ENCODE measurements around the gene PLXNC1. TPM values are rescaled to one million over a fixed set of nuclear protein-coding genes. Genes with fewer than 3 reads are reported as not detected.

Gene PLXNC1
- total RNA-seq, 1 experiment from 2014 or later: 0.30 TPM

DNA sequence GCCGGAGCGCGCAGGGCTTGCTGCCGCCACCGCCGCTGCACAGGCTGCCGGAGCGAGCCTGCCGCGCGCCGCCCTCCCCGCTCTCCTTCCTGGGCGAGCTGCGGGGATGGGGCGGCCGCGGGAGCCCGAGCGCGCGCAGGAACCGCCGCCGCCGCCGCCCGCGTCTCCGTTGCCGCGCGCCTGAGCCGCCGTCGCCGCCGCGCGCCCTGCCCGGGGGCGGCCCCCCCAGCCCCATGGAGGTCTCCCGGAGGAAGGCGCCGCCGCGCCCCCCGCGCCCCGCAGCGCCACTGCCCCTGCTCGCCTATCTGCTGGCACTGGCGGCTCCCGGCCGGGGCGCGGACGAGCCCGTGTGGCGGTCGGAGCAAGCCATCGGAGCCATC lies 352 bp downstream of the PLXNC1 start:
- DNase-seq (ENCODE audit: low spot score): no peak
- H3K36me3 ChIP-seq (ENCODE audit: insufficient read depth, low read length, poor library complexity, severe bottlenecking): no peaks in the 10 kb centered on the region
- ChIA-PET POLR2A (ENCODE audit: low non-redundant PET) (no interaction called here), CTCF (interaction anchor here (0.5 kb wide), 1 partner anchor 14 kb away, joined by 4 read pairs; no protein-coding TSS in a partner anchor)
- peaks cover 92% of the 10 kb centered on the region for H3K27me3 ChIP-seq (replicated peaks; ENCODE audit: insufficient read depth, low read depth, low read length, poor library complexity)
- BruUV-seq (replicated peaks): no TSS peak
- intact Hi-C loops (cut with micrococcal nuclease; ENCODE audit: unreplicated experiment): loop anchor here (5.0 to 10.0 kb wide), 2 partner anchors 289 to 616 kb away; no protein-coding TSS in a partner anchor
- TF ChIP-seq, protein P1, sequence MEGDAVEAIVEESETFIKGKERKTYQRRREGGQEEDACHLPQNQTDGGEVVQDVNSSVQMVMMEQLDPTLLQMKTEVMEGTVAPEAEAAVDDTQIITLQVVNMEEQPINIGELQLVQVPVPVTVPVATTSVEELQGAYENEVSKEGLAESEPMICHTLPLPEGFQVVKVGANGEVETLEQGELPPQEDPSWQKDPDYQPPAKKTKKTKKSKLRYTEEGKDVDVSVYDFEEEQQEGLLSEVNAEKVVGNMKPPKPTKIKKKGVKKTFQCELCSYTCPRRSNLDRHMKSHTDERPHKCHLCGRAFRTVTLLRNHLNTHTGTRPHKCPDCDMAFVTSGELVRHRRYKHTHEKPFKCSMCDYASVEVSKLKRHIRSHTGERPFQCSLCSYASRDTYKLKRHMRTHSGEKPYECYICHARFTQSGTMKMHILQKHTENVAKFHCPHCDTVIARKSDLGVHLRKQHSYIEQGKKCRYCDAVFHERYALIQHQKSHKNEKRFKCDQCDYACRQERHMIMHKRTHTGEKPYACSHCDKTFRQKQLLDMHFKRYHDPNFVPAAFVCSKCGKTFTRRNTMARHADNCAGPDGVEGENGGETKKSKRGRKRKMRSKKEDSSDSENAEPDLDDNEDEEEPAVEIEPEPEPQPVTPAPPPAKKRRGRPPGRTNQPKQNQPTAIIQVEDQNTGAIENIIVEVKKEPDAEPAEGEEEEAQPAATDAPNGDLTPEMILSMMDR (conservative IDR thresholded peaks at IDR 0.05; ENCODE audit: low read depth, low read length): no peak
- H3K9me3 ChIP-seq (ENCODE audit: low read depth, low read length, poor library complexity, severe bottlenecking): no peaks in the 10 kb centered on the region
- H3K4me1 ChIP-seq (ENCODE audit: insufficient read depth, low read length, poor library complexity, severe bottlenecking): no peaks in the 10 kb centered on the region
- H3K27ac ChIP-seq (ENCODE audit: low read depth, low read length, poor library complexity, severe bottlenecking): no peak overlapping the region
- peak overlapping the region; percentile 38 for H3K4me3 ChIP-seq (ENCODE audit: low read depth, low read length, poor library complexity, severe bottlenecking)

DNA sequence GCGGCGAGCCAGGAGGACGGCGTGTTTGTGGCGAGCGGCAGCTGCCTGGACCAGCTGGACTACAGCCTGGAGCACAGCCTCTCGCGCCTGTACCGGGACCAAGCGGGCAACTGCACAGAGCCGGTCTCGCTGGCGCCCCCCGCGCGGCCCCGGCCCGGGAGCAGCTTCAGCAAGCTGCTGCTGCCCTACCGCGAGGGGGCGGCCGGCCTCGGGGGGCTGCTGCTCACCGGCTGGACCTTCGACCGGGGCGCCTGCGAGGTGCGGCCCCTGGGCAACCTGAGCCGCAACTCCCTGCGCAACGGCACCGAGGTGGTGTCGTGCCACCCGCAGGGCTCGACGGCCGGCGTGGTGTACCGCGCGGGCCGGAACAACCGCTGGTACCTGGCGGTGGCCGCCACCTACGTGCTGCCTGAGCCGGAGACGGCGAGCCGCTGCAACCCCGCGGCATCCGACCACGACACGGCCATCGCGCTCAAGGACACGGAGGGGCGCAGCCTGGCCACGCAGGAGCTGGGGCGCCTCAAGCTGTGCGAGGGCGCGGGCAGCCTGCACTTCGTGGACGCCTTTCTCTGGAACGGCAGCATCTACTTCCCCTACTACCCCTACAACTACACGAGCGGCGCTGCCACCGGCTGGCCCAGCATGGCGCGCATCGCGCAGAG lies 873 bp downstream of the PLXNC1 start:
- Histone ChIP-seq H3K36me3 (ENCODE audit: insufficient read depth, low read length, poor library complexity, severe bottlenecking) (no peaks in the 10 kb centered on the region), H3K27me3 (replicated peaks; ENCODE audit: insufficient read depth, low read depth, low read length, poor library complexity) (peaks cover 92% of the 10 kb centered on the region), H3K9me3 (ENCODE audit: low read depth, low read length, poor library complexity, severe bottlenecking) (no peaks in the 10 kb centered on the region), H3K27ac (ENCODE audit: low read depth, low read length, poor library complexity, severe bottlenecking) (no peak overlapping the region), H3K4me3 (ENCODE audit: low read depth, low read length, poor library complexity, severe bottlenecking) (peak overlapping the region; percentile 38), H3K4me1 (ENCODE audit: insufficient read depth, low read length, poor library complexity, severe bottlenecking) (no peaks in the 10 kb centered on the region)
- DNase-seq (ENCODE audit: low spot score): no peak
- ChIA-PET POLR2A (ENCODE audit: low non-redundant PET) (no interaction called here), CTCF (interaction anchor here (0.5 kb wide), 1 partner anchor 15 kb away, joined by 4 read pairs; no protein-coding TSS in a partner anchor)
- peak; percentile 90 for TF ChIP-seq EZH2 (IDR thresholded peaks at IDR 0.05; ENCODE audit: borderline replicate concordance, low read depth, low read length, poor library complexity, severe bottlenecking)
- TF ChIP-seq, protein P1 (conservative IDR thresholded peaks at IDR 0.05; ENCODE audit: low read depth, low read length): 0 out of 2 replicates have a peak, but pooled peaks have one; percentile 30
- no TSS peak for BruUV-seq (replicated peaks)
- intact Hi-C loops (cut with micrococcal nuclease; ENCODE audit: unreplicated experiment): loop anchor here (5.0 to 10.0 kb wide), 2 partner anchors 288 to 616 kb away; no protein-coding TSS in a partner anchor

DNA sequence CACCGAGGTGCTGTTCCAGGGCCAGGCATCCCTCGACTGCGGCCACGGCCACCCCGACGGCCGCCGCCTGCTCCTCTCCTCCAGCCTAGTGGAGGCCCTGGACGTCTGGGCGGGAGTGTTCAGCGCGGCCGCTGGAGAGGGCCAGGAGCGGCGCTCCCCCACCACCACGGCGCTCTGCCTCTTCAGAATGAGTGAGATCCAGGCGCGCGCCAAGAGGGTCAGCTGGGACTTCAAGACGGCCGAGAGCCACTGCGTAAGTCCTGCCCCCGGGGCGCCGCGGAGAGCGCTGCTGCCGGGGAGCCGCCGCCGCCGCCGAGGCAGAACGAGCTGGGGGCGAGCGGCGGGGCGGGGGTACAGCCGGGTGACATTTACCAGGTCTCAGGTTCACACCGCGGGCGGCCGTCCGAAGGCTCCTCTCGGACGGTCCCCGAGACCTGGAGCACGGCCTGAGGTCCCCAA lies 1.4 kb downstream of the PLXNC1 start:
- ChIA-PET POLR2A (ENCODE audit: low non-redundant PET) (no interaction called here), CTCF (no interaction called here)
- H3K27me3 ChIP-seq (replicated peaks; ENCODE audit: insufficient read depth, low read depth, low read length, poor library complexity): peaks cover 92% of the 10 kb centered on the region
- no peaks in the 10 kb centered on the region for H3K9me3 ChIP-seq (ENCODE audit: low read depth, low read length, poor library complexity, severe bottlenecking)
- no peak overlapping the region for H3K27ac ChIP-seq (ENCODE audit: low read depth, low read length, poor library complexity, severe bottlenecking)
- H3K36me3 ChIP-seq (ENCODE audit: insufficient read depth, low read length, poor library complexity, severe bottlenecking): no peaks in the 10 kb centered on the region
- TF ChIP-seq, protein P1 (conservative IDR thresholded peaks at IDR 0.05; ENCODE audit: low read depth, low read length): no peak
- peak; percentile 62 for TF ChIP-seq EZH2 (IDR thresholded peaks at IDR 0.05; ENCODE audit: borderline replicate concordance, low read depth, low read length, poor library complexity, severe bottlenecking)
- H3K4me1 ChIP-seq (ENCODE audit: insufficient read depth, low read length, poor library complexity, severe bottlenecking): no peaks in the 10 kb centered on the region
- intact Hi-C loops (cut with micrococcal nuclease; ENCODE audit: unreplicated experiment): loop anchor here (5.0 to 10.0 kb wide), 2 partner anchors 287 to 615 kb away; no protein-coding TSS in a partner anchor
- DNase-seq (ENCODE audit: low spot score): no peak
- no TSS peak for BruUV-seq (replicated peaks)
- peak overlapping the region; percentile 38 for H3K4me3 ChIP-seq (ENCODE audit: low read depth, low read length, poor library complexity, severe bottlenecking)
